Measurements from ENCODE around the gene DEFB123.

DEFB123 gene

GRCh38 chr20:31474758-31475427 lies 34.5 kb downstream of the DEFB123 start, which contains the start of the genes DEFB124 and REM1:
Gene DEFB124 (minus strand): TSS chr20:31475127. CDS start chr20:31473013, 2,114 bp downstream.
Gene REM1 (plus strand): TSS chr20:31475288. CDS start chr20:31476446, 1,158 bp downstream.
- no peak for DNase-seq

- no peak for DNase-seq
Observed at GRCh38 chr20:31475472-31476293, 35.3 kb downstream of the DEFB123 start.

- DNase-seq, result no peak
Observed at GRCh38 chr20:31476294-31476585, 35.8 kb downstream of the DEFB123 start.

- no peak for DNase-seq
Observed at GRCh38 chr20:31476643-31477215, 36.3 kb downstream of the DEFB123 start.

- no peak for DNase-seq
Observed at GRCh38 chr20:31484001-31484400, 43.6 kb downstream of the DEFB123 start.

GRCh38 chr20:31485450-31486339 lies 45.3 kb downstream of the DEFB123 start:
- no peak for DNase-seq

- no peak for DNase-seq
Observed at GRCh38 chr20:31488115-31488514, 47.7 kb downstream of the DEFB123 start.

GRCh38 chr20:31489152-31489551 lies 48.7 kb downstream of the DEFB123 start:
- no peak for DNase-seq

- no peak for DNase-seq
Observed at GRCh38 chr20:31490752-31491151, 50.3 kb downstream of the DEFB123 start.

- DNase-seq, result no peak
Observed at GRCh38 chr20:31494131-31494530, 53.7 kb downstream of the DEFB123 start.

GRCh38 chr20:31496761-31497295 lies 56.4 kb downstream of the DEFB123 start:
- no peak for DNase-seq

GRCh38 chr20:31497838-31498540 lies 57.6 kb downstream of the DEFB123 start:
- no peak for DNase-seq
